ENCODE data around the gene PFKM. TPM values are rescaled to one million over a fixed set of nuclear protein-coding genes. Genes with fewer than 3 reads are reported as not detected.

PFKM gene
- total RNA-seq, 1 experiment from 2014 or later, result 92.4 TPM

- Histone ChIP-seq H2BK20ac (ENCODE audit: low read depth, low read length, poor library complexity, severe bottlenecking) (no peak overlapping the region), H4K20me1 (ENCODE audit: control insufficient read depth, insufficient read depth, insufficient read length) (peaks cover 2% of the 10 kb centered on the region), H2BK5ac (ENCODE audit: insufficient read length, low read length) (no peak overlapping the region), H3K14ac (ENCODE audit: insufficient read depth, low read length) (no peak overlapping the region), H2AFZ (ENCODE audit: low read length) (no peak overlapping the region), H3T11ph (ENCODE audit: low read length) (no peak overlapping the region), H4K8ac (replicated peaks; ENCODE audit: insufficient read length, low read depth, low read length) (no peak overlapping the region), H4K91ac (ENCODE audit: insufficient read length, low read depth, low read length) (no peak overlapping the region), H2BK12ac (ENCODE audit: insufficient read length, low read depth, low read length) (no peak overlapping the region), H3K23ac (ENCODE audit: insufficient read length, low read depth, low read length) (no peak overlapping the region), H2AK5ac (ENCODE audit: insufficient read length, low read length) (no peak overlapping the region), H3K27ac (ENCODE audit: insufficient read length, low read depth, low read length) (no peak overlapping the region), H3K9me3 (ENCODE audit: control insufficient read depth, low read depth, low read length) (no peaks in the 10 kb centered on the region), H3K18ac (ENCODE audit: insufficient read length, low read depth, low read length) (no peak overlapping the region), H3K79me1 (ENCODE audit: insufficient read depth, low read depth, low read length, poor library complexity, severe bottlenecking) (no peaks in the 10 kb centered on the region), H3K23me2 (ENCODE audit: insufficient read length, low read depth, low read length, poor library complexity, severe bottlenecking) (no peaks in the 10 kb centered on the region), H3K4me2 (ENCODE audit: insufficient read depth, insufficient read length, low read length) (no peak overlapping the region), H2BK120ac (ENCODE audit: low read depth, low read length, poor library complexity, severe bottlenecking) (no peak overlapping the region), H3K9ac (ENCODE audit: extremely low read depth, insufficient read length, low read length) (no peak overlapping the region), H3K79me2 (ENCODE audit: insufficient read depth, low read length) (no peaks in the 10 kb centered on the region), H3K4me1 (ENCODE audit: insufficient read depth, low read length) (no peaks in the 10 kb centered on the region), H2BK15ac (ENCODE audit: low read depth, low read length) (no peak overlapping the region), H3K4ac (ENCODE audit: low read depth, low read length) (no peak overlapping the region), H3K56ac (ENCODE audit: insufficient read length, low read depth, low read length) (no peak overlapping the region), H4K5ac (ENCODE audit: insufficient read length, low read depth, low read length) (no peak overlapping the region), H3K27me3 (ENCODE audit: insufficient read depth, low read length) (no peaks in the 10 kb centered on the region)
- Mint-ChIP-seq H3K36me3 (ENCODE audit: insufficient read depth in 1 of 3, low read depth in 3 of 3) (no peaks in the 10 kb centered on the region), H3K27ac (no peak overlapping the region), H3K4me3 (no peak overlapping the region), H3K9me3 (no peaks in the 10 kb centered on the region), H3K4me1 (no peaks in the 10 kb centered on the region), H3K27me3 (ENCODE audit: low read depth) (peaks cover 24% of the 10 kb centered on the region)
- no CpG with 5 or more reads among the region's 2 CpGs for WGBS (ENCODE audit: extremely low coverage, insufficient read length, low lambda C conversion rate)
- TF ChIP-seq CTCF (conservative IDR thresholded peaks at IDR 0.05), result peak; percentile 97
- DNase-seq, result no peak
These were observed 46.2 kb downstream of the PFKM start for GRCh38 chr12:48165089-48165981.
